HepG2 (cell line): Measurements from ENCODE around the gene MFAP3L. TPM values are rescaled to one million over a fixed set of nuclear protein-coding genes. Genes with fewer than 3 reads are reported as not detected.

Experiments used
- CBX2 ChIP-seq, 2 experiments: fragments of 200-600 bp in 1 of 2; sonication (generic); formaldehyde crosslinking in 1 of 2; IDR thresholded peaks; 2 replicates each; pipeline versions ENCODE4 v1.7.0 to v1.8.1; 2018 to 2022; ENCODE audit warnings: low read depth in 2 of 2, low read length in 1 of 2, mild to moderate bottlenecking in 1 of 2, missing genetic modification reagents in 1 of 2
- CCDC6 ChIP-seq: sonication (generic); formaldehyde crosslinking; IDR thresholded peaks from 2 replicates; pipeline ENCODE4 v1.8.1; 2022; ENCODE audit warnings: mild to moderate bottlenecking, missing genetic modification reagents, moderate library complexity
- EZH2 ChIP-seq: conservative IDR thresholded peaks from 2 replicates; pipeline ENCODE4 v1.6.1; 2012; ENCODE audit warnings: mild to moderate bottlenecking, low read depth, low read length, moderate library complexity
- HDAC6 ChIP-seq: fragments of 200-600 bp; sonication (generic); IDR thresholded peaks from 2 replicates; pipeline ENCODE4 v1.7.0; 2017; ENCODE audit warnings: mild to moderate bottlenecking, antibody characterized with exemption, low read length, low read depth
- KAT8 ChIP-seq: IDR thresholded peaks from 2 replicates; pipeline ENCODE4 v1.6.1; 2016; ENCODE audit warnings: missing genetic modification reagents, missing compliant biosample characterization
- PHF21A ChIP-seq: sonication (generic); formaldehyde crosslinking; IDR thresholded peaks from 2 replicates; pipeline ENCODE4 v1.5.0; 2020; ENCODE audit warnings: mild to moderate bottlenecking, missing genetic modification reagents
- POGK ChIP-seq: sonication (generic); formaldehyde crosslinking; conservative IDR thresholded peaks from 2 replicates; pipeline ENCODE4 v1.8.0; 2022; ENCODE audit warnings: mild to moderate bottlenecking, moderate library complexity, missing genetic modification reagents
- REL ChIP-seq: sonication (generic); formaldehyde crosslinking; conservative IDR thresholded peaks from 2 replicates; pipeline ENCODE4 v1.8.0; 2022; ENCODE audit warnings: mild to moderate bottlenecking, missing genetic modification reagents, moderate library complexity
- SIN3A ChIP-seq: IDR thresholded peaks from 2 replicates; pipeline ENCODE4 v1.6.1; 2011; ENCODE audit warnings: low read depth, mild to moderate bottlenecking, control low read depth, low read length, borderline replicate concordance
- TCF12 ChIP-seq, 2 experiments: fragments of 450-650 bp in 1 of 2; sonication (generic) in 1 of 2; formaldehyde crosslinking in 1 of 2; IDR thresholded peaks; 2 replicates each; pipeline versions ENCODE4 v1.6.1 to v1.8.0; 2017 to 2022; ENCODE audit warnings: antibody characterized with exemption in 1 of 2, mild to moderate bottlenecking in 1 of 2, missing genetic modification reagents in 1 of 2, moderate library complexity in 1 of 2
- ZBTB38 ChIP-seq: sonication (generic); formaldehyde crosslinking; IDR thresholded peaks from 2 replicates; pipeline ENCODE4 v1.5.1; 2020; ENCODE audit warnings: mild to moderate bottlenecking, missing genetic modification reagents
- ZNF10 ChIP-seq: sonication (generic); formaldehyde crosslinking; IDR thresholded peaks from 2 replicates; pipeline ENCODE4 v1.4.0; 2020; ENCODE audit warnings: mild to moderate bottlenecking, low read depth, missing genetic modification reagents, borderline replicate concordance
- ZNF484 ChIP-seq: sonication (generic); formaldehyde crosslinking; IDR thresholded peaks from 2 replicates; pipeline ENCODE4 v1.5.1; 2020; ENCODE audit warnings: mild to moderate bottlenecking, low read depth, missing genetic modification reagents, borderline replicate concordance
- ZNF687 ChIP-seq: sonication (generic); formaldehyde crosslinking; IDR thresholded peaks from 2 replicates; pipeline ENCODE4 v1.5.1; 2020; ENCODE audit warnings: mild to moderate bottlenecking, missing genetic modification reagents, moderate library complexity
- ZSCAN22 ChIP-seq: sonication (generic); formaldehyde crosslinking; IDR thresholded peaks from 2 replicates; pipeline ENCODE4 v1.4.0; 2020; ENCODE audit warnings: mild to moderate bottlenecking, missing genetic modification reagents
- ZSCAN25 ChIP-seq: sonication (generic); formaldehyde crosslinking; IDR thresholded peaks from 2 replicates; pipeline ENCODE4 v1.8.0; 2022; ENCODE audit warnings: mild to moderate bottlenecking, missing genetic modification reagents
- polyA plus RNA-seq, 8 experiments: library from polyadenylated mRNA; depleted of rRNA in 3 of 8; stranded (reverse) in 7 of 8; unstranded in 1 of 8; fragments of >200 nt; fragmentation: Illumina TruSeq in 4 of 8; extraction: Trizol in 4 of 8; gene quantifications; 2 replicates each; pipeline versions ENCODE4 v1.2.1 to v1.2.3, GENCODE V29; 2011 to 2016; ENCODE audit warnings: low read depth in 4 of 8, missing spikeins in 1 of 8, mixed read lengths in 1 of 8; ENCODE audit not compliant: insufficient read depth in 1 of 8
- total RNA-seq, 5 experiments: library from RNA; depleted of rRNA; stranded (reverse); fragments of >200 nt; fragmentation: Illumina TruSeq; extraction: Trizol; gene quantifications; 2 replicates each; pipeline ENCODE4 v1.2.3, GENCODE V29; 2016; ENCODE audit warnings: low read depth in 1 of 5
- TF ChIP-seq, protein P1 (sequence below): sonication (generic); formaldehyde crosslinking; conservative IDR thresholded peaks from 2 replicates; pipeline ENCODE4 v1.5.0; 2020; ENCODE audit warnings: missing genetic modification reagents
- TF ChIP-seq, protein P2 (sequence below): sonication (generic); formaldehyde crosslinking; IDR thresholded peaks from 2 replicates; pipeline ENCODE4 v1.4.0; 2020; ENCODE audit warnings: missing genetic modification reagents, borderline replicate concordance

The MFAP3L gene
- total and polyA plus RNA-seq, 2 of the 13 experiments (the other 11 are each of a cell fraction or from before 2014, with no cell fraction given), result 1.5 to 3.6 TPM

- TF ChIP-seq ZBTB38 (CRISPR knock-in tag) (no peak), ZNF484 (CRISPR knock-in tag) (no peak), REL (CRISPR knock-in tag) (no peak), KAT8 (no peak), CBX2 (IDR thresholded peaks at IDR 0.05; ENCODE audit: low read depth, low read length) (no peak), CBX2 (CRISPR knock-in tag; IDR thresholded peaks at IDR 0.05; ENCODE audit: low read depth) (no peak), SIN3A (no peak), ZNF10 (CRISPR knock-in tag) (no peak), PHF21A (CRISPR knock-in tag) (no peak), POGK (CRISPR knock-in tag) (peak; percentile 62), TCF12 (IDR thresholded peaks at IDR 0.05) (no peak), TCF12 (CRISPR knock-in tag; IDR thresholded peaks at IDR 0.05) (no peak), ZNF687 (CRISPR knock-in tag) (peak; percentile 73), ZSCAN22 (CRISPR knock-in tag) (no peak), EZH2 (no peak), CCDC6 (CRISPR knock-in tag) (peak; percentile 85; the same call in 1 of the 2 replicates), HDAC6 (no peak), ZSCAN25 (CRISPR knock-in tag) (no peak)
- TF ChIP-seq, protein P1, sequence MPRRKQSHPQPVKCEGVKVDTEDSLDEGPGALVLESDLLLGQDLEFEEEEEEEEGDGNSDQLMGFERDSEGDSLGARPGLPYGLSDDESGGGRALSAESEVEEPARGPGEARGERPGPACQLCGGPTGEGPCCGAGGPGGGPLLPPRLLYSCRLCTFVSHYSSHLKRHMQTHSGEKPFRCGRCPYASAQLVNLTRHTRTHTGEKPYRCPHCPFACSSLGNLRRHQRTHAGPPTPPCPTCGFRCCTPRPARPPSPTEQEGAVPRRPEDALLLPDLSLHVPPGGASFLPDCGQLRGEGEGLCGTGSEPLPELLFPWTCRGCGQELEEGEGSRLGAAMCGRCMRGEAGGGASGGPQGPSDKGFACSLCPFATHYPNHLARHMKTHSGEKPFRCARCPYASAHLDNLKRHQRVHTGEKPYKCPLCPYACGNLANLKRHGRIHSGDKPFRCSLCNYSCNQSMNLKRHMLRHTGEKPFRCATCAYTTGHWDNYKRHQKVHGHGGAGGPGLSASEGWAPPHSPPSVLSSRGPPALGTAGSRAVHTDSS (CRISPR knock-in tag), result no peak
- TF ChIP-seq, protein P2, sequence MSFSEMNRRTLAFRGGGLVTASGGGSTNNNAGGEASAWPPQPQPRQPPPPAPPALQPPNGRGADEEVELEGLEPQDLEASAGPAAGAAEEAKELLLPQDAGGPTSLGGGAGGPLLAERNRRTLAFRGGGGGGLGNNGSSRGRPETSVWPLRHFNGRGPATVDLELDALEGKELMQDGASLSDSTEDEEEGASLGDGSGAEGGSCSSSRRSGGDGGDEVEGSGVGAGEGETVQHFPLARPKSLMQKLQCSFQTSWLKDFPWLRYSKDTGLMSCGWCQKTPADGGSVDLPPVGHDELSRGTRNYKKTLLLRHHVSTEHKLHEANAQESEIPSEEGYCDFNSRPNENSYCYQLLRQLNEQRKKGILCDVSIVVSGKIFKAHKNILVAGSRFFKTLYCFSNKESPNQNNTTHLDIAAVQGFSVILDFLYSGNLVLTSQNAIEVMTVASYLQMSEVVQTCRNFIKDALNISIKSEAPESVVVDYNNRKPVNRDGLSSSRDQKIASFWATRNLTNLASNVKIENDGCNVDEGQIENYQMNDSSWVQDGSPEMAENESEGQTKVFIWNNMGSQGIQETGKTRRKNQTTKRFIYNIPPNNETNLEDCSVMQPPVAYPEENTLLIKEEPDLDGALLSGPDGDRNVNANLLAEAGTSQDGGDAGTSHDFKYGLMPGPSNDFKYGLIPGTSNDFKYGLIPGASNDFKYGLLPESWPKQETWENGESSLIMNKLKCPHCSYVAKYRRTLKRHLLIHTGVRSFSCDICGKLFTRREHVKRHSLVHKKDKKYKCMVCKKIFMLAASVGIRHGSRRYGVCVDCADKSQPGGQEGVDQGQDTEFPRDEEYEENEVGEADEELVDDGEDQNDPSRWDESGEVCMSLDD, result no peak
Observed at GRCh38 chr4:170026253-170027021, at the start of gene MFAP3L (continued).
